Activated CD8-positive, alpha-beta memory T cell treated with anti-CD3 and anti-CD28 coated beads, Interleukin-2, amount 50 U/mL, for 48 hours (primary cell): ENCODE data around the gene TRIM21.
"Not testable (repeated sequence)": the region's sequence is repeated elsewhere in the genome, so short reads cannot be mapped to it uniquely, and the experiment has no call there.

ENCODE experiments used
- DNase-seq: peaks from one replicate; pipeline ENCODE4 v3.0.0-alpha.2; 2020

TRIM21 gene

DNA sequence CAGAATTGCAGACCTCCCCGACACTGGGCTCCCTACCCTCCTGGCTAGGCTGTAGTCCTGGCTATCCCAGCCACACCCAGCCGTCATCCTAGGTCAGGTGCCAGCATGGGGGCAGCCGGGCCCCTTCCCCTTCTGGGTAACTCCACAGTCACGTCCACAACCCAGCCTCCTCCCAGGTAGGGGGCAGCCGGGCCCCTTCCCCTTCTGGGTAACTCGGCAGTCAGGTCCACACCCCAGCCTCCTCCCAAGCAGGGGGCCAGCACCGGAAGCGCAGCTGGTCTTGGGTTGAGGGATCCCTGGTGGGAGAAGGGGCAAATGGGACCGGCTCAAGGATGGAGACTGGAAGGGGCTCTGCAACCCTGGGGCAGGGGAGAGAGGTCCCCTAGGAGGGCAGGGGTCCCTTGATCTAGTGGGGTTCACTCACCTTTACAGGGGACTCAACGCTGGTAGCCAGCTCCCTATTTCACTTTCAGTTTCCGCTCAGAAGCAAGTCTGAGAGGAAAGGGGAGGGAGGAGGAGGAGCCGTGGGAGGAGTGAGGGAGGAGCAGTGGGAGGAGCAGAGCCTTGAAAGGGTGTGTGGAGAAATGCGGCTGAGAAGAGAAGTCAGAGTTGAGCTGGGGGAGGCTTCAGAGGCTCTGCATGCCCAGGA is at the start of gene TRIM21:
TRIM21 (minus strand) TSS at position 494 of the 649 bp plus-strand sequence. CDS start 3,293 bp downstream, outside the sequence.
- DNase-seq = peak; percentile 82

- no peak for DNase-seq
These were observed 48.0 kb upstream of the TRIM21 start for GRCh38 chr11:4441515-4441914.

GRCh38 chr11:4436411-4436810 is 42.9 kb upstream of the TRIM21 start:
- DNase-seq = no peak

- DNase-seq = no peak
These were observed 40.4 kb upstream of the TRIM21 start for GRCh38 chr11:4433856-4434255.

DNA sequence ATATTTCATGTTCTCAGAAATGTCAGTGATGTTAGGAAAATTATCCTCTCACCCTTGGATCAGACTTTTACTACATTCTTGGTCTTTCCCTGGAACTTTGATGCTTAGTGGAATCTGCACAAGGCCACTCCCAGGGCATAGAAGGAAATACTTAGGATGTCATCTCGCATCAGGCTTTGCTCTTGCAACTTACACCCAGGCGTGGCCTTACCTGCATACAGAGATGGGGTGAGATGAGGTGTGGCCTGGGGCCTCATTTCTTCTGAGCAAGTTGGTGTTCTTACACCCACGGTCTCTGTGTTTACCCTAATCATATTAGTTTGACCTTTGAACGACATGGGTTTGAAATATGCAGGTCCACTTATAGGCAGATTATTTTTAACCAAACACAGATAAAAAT is 36.5 kb upstream of the TRIM21 start:
- no peak for DNase-seq

GRCh38 chr11:4418403-4418802 is 24.9 kb upstream of the TRIM21 start:
- DNase-seq = no peak

- DNase-seq = no peak
These were observed 23.3 kb upstream of the TRIM21 start for GRCh38 chr11:4416816-4417215.

DNA sequence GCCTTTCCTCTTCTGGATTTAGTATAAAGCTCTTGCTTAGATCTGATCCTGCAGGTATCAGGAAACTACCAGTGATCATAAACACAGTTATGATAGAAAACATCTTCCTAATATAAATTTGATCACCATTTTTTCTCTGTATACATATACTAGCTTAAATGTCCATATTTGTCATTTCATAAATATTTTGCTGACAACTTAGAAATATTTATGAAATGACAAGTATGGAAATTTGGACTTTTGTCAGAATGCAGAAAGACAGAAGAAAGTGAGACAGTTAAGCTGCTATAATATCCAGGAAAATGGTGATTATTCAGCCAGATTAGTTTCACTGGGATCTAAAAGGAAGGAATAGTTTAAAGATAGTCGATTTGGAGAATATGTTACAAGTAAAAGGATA is 22.8 kb upstream of the TRIM21 start:
- DNase-seq = no peak

DNA sequence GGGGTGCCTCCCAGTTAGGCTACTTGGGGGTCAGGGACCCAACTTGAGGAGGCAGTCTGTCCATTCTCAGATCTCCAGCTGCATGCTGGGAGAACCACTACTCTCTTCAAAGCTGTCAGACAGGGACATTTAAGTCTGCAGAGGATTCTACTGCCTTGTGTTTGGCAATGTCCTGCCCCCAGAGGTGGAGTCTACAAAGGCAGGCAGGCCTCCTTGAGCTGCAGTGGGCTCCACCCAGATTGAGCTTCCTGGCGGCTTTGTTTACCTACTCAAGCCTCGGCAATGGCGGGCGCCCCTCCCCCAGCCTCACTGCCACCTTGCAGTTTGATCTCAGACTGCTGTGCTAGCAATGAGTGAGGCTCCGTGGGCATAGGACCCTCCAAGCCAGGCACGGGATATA is 12.7 kb upstream of the TRIM21 start:
- not testable (repeated sequence) for DNase-seq

DNA sequence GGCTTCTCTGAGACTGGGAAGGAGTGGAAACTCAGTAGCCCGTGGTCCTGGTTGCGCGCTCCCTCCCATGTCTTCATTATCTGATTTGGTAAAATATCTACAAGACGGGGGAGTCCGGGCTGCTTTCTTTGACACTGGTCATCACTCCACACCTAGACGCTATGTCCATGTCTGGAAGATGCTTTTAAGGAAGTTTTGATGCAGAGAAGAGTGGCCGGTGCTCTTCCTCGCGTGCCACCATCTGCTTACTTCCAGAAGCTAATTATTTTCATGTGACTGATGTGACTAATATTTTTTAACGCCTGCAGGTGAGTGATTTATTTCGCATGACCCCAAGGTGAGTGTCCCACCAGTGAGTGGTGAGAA is 339 bp upstream of the TRIM21 start:
- DNase-seq = no peak

DNA sequence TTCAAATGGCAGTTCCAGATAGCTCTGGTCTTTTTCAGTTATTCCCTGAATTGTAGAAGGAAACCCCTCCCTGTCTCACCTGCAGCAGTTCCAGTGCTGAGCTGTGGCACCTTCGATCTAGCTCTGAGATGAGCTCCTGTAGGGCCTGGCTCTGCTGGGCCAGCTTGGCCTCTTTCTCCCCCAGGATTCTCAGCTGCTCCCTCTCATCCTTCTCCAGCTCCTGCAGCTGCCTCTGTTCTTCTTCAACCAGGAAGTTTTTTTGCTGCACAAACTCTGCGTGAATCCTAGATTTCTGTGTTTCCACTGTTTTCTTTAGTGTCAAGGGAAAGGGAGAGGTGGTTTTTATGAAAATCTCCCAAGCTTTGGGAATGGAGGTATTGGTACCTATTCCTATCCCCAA is 5.3 kb downstream of the TRIM21 start:
- DNase-seq = no peak

GRCh38 chr11:4385978-4386740 is 7.3 kb downstream of the TRIM21 start:
- DNase-seq = no peak

GRCh38 chr11:4381901-4382300 is 11.6 kb downstream of the TRIM21 start:
- DNase-seq = no peak

DNA sequence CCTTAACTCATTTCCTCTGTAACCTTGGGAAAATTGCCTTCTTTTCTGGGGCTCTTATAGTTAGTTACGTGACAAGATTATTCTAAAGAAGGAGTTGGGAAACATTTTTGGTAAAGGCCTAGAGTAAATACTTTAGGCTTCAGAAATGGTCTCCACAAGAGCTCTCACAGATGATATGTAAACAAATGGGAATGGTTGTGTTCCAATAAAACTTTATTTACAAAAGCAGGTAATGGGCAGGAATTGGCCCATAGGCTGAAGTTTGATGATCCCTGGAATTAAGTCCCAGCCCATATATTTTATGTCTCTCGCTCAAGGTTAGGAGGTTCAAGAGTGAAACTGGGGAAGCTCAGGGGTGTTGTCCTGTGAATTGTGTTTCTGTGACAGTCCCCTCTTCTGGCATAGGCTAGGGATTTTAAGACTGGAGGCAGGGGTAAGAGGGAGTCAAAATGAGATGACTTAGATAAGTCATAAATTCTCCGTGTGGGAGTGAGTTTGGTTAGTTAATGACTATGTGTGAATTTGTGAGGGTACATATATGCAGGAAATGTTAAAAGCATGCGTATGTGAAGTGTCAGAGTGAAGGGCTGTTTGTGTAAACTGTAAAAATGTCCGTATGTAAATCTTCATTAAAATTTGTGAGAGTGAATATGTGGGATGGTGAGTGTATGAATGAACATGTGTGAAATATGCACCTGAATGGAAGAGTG is 17.9 kb downstream of the TRIM21 start:
- DNase-seq = no peak

GRCh38 chr11:4370166-4370565 is 23.3 kb downstream of the TRIM21 start:
- DNase-seq = no peak

GRCh38 chr11:4368286-4368685 is 25.2 kb downstream of the TRIM21 start, which contains the start of gene OR52B4:
OR52B4 (minus strand) TSS chr11:4368386; CDS start chr11:4368295, 91 bp downstream.
- DNase-seq = no peak

GRCh38 chr11:4348142-4348541 is 45.4 kb downstream of the TRIM21 start:
- DNase-seq = not testable (repeated sequence)

- not testable (repeated sequence) for DNase-seq
These were observed 48.1 kb downstream of the TRIM21 start for GRCh38 chr11:4345366-4345765.
